H9 (cell line): Measurements from ENCODE around the gene BCKDHB. TPM values are rescaled to one million over a fixed set of nuclear protein-coding genes. Genes with fewer than 3 reads are reported as not detected.

ENCODE experiments used
- DNase-seq: peaks from one replicate; pipeline ENCODE4 v3.0.0-alpha.2; 2017
- H2AFZ ChIP-seq: one replicate; pipeline ENCODE4 v1.6.1; 2013; ENCODE audit warnings: mild to moderate bottlenecking, low read length, control low read depth, moderate library complexity
- H2AK5ac ChIP-seq: 2 replicates; pipeline ENCODE4 v1.6.1; 2013; ENCODE audit warnings: low read length, control low read depth, mixed read lengths; ENCODE audit not compliant: insufficient read length
- H2BK120ac ChIP-seq: one replicate; pipeline ENCODE4 v1.6.1; 2013; ENCODE audit warnings: low read depth, mild to moderate bottlenecking, low read length, control low read depth, inconsistent platforms; ENCODE audit not compliant: poor library complexity, severe bottlenecking
- H2BK12ac ChIP-seq: 2 replicates; pipeline ENCODE4 v1.6.1; 2013; ENCODE audit warnings: low read length, control low read depth, mixed read lengths, low read depth; ENCODE audit not compliant: insufficient read length
- H2BK15ac ChIP-seq: 2 replicates; pipeline ENCODE4 v1.6.1; 2013; ENCODE audit warnings: low read depth, low read length, control low read depth
- H2BK20ac ChIP-seq: one replicate; pipeline ENCODE4 v1.6.1; 2013; ENCODE audit warnings: low read depth, mild to moderate bottlenecking, low read length, control low read depth, inconsistent platforms; ENCODE audit not compliant: poor library complexity, severe bottlenecking
- H2BK5ac ChIP-seq: 2 replicates; pipeline ENCODE4 v1.6.1; 2013; ENCODE audit warnings: low read length, control low read depth, mixed read lengths; ENCODE audit not compliant: insufficient read length
- H3K14ac ChIP-seq: 2 replicates; pipeline ENCODE4 v1.6.1; 2013; ENCODE audit warnings: low read length, control low read depth; ENCODE audit not compliant: insufficient read depth
- H3K18ac ChIP-seq: 2 replicates; pipeline ENCODE4 v1.6.1; 2013; ENCODE audit warnings: low read depth, mild to moderate bottlenecking, mixed read lengths, low read length, control low read depth; ENCODE audit not compliant: insufficient read length
- H3K23ac ChIP-seq: 2 replicates; pipeline ENCODE4 v1.6.1; 2013; ENCODE audit warnings: low read length, control low read depth, mixed read lengths, low read depth; ENCODE audit not compliant: insufficient read length
- H3K23me2 ChIP-seq: 2 replicates; pipeline ENCODE4 v1.6.1; 2013; ENCODE audit warnings: low read depth, mild to moderate bottlenecking, mixed read lengths, low read length, control low read depth; ENCODE audit not compliant: insufficient read length, poor library complexity, severe bottlenecking
- H3K27ac ChIP-seq: 2 replicates; pipeline ENCODE4 v1.5.1; 2013; ENCODE audit warnings: low read length, control low read depth, mixed read lengths, low read depth; ENCODE audit not compliant: insufficient read length
- H3K27me3 ChIP-seq: 2 replicates; pipeline ENCODE4 v1.6.1; 2013; ENCODE audit warnings: low read length, control low read depth, inconsistent platforms; ENCODE audit not compliant: insufficient read depth
- H3K4ac ChIP-seq: 2 replicates; pipeline ENCODE4 v1.6.1; 2013; ENCODE audit warnings: low read depth, mild to moderate bottlenecking, control low read depth, inconsistent platforms, low read length, moderate library complexity
- H3K4me1 ChIP-seq: 2 replicates; pipeline ENCODE4 v1.6.1; 2013; ENCODE audit warnings: low read length, control low read depth, inconsistent platforms; ENCODE audit not compliant: insufficient read depth
- H3K4me2 ChIP-seq: 2 replicates; pipeline ENCODE4 v1.6.1; 2013; ENCODE audit warnings: low read length, control low read depth, mixed read lengths; ENCODE audit not compliant: insufficient read length, insufficient read depth
- H3K56ac ChIP-seq: 2 replicates; pipeline ENCODE4 v1.6.1; 2013; ENCODE audit warnings: low read depth, mild to moderate bottlenecking, mixed read lengths, low read length, control low read depth; ENCODE audit not compliant: insufficient read length
- H3K79me1 ChIP-seq: 2 replicates; pipeline ENCODE4 v1.6.1; 2013; ENCODE audit warnings: low read depth, mild to moderate bottlenecking, moderate library complexity, low read length, control low read depth, inconsistent platforms; ENCODE audit not compliant: insufficient read depth, poor library complexity, severe bottlenecking
- H3K79me2 ChIP-seq: 2 replicates; pipeline ENCODE4 v1.6.1; 2013; ENCODE audit warnings: low read length, control low read depth, inconsistent platforms; ENCODE audit not compliant: insufficient read depth
- H3K9ac ChIP-seq: 2 replicates; pipeline ENCODE4 v1.6.1; 2013; ENCODE audit warnings: low read length, control low read depth, mixed read lengths; ENCODE audit not compliant: insufficient read length; ENCODE audit errors: extremely low read depth
- H3K9me3 ChIP-seq: one replicate; pipeline ENCODE4 v1.6.1; 2013; ENCODE audit warnings: low read depth, low read length, inconsistent platforms; ENCODE audit not compliant: control insufficient read depth
- H3T11ph ChIP-seq: one replicate; pipeline ENCODE4 v1.6.1; 2013; ENCODE audit warnings: mild to moderate bottlenecking, low read length, control low read depth, inconsistent platforms
- H4K20me1 ChIP-seq: one replicate; pipeline ENCODE4 v1.6.1; 2013; ENCODE audit not compliant: control insufficient read depth, insufficient read length, insufficient read depth
- H4K5ac ChIP-seq: 2 replicates; pipeline ENCODE4 v1.6.1; 2013; ENCODE audit warnings: low read depth, mild to moderate bottlenecking, mixed read lengths, low read length, control low read depth; ENCODE audit not compliant: insufficient read length
- H4K8ac ChIP-seq: replicated peaks from 2 replicates; pipeline ENCODE4 v1.6.1; 2013; ENCODE audit warnings: low read length, control low read depth, mixed read lengths, low read depth; ENCODE audit not compliant: insufficient read length
- H4K91ac ChIP-seq: 2 replicates; pipeline ENCODE4 v1.6.1; 2013; ENCODE audit warnings: low read depth, mild to moderate bottlenecking, moderate library complexity, mixed read lengths, low read length, control low read depth; ENCODE audit not compliant: insufficient read length
- H3K27ac Mint-ChIP-seq, 3 experiments: 2 replicates in 2 of 3; 3 replicates in 1 of 3; pipeline ENCODE4 v1.8.0; 2020 to 2021; ENCODE audit warnings: mixed read lengths in 3 of 3, mild to moderate bottlenecking in 1 of 3, moderate library complexity in 1 of 3
- H3K27me3 Mint-ChIP-seq: 2 replicates; pipeline ENCODE4 v1.8.0; 2021; ENCODE audit warnings: low read depth, mild to moderate bottlenecking, moderate library complexity, mixed read lengths
- H3K36me3 Mint-ChIP-seq, 3 experiments: 2 replicates in 2 of 3; 3 replicates in 1 of 3; pipeline ENCODE4 v1.8.0; 2020 to 2021; ENCODE audit warnings: low read depth in 3 of 3, mixed read lengths in 3 of 3; ENCODE audit not compliant: insufficient read depth in 1 of 3
- H3K4me1 Mint-ChIP-seq, 2 experiments: 2 replicates each; pipeline ENCODE4 v1.8.0; 2020; ENCODE audit warnings: mixed read lengths in 2 of 2
- H3K4me3 Mint-ChIP-seq, 2 experiments: 2 replicates in 1 of 2; 3 replicates in 1 of 2; pipeline ENCODE4 v1.8.0; 2020 to 2021; ENCODE audit warnings: mild to moderate bottlenecking in 2 of 2, mixed read lengths in 2 of 2, moderate library complexity in 1 of 2
- H3K9me3 Mint-ChIP-seq, 2 experiments: 2 replicates in 1 of 2; 3 replicates in 1 of 2; pipeline ENCODE4 v1.8.0; 2020; ENCODE audit warnings: mild to moderate bottlenecking in 2 of 2, mixed read lengths in 2 of 2, moderate library complexity in 1 of 2
- CTCF ChIP-seq: fragments of 200-600 bp; sonication (generic); conservative IDR thresholded peaks from 3 replicates; pipeline ENCODE4 v1.8.0; 2021; ENCODE audit warnings: antibody characterized with exemption, mild to moderate bottlenecking
- WGBS: extraction: QIAGEN DNeasy Blood & Tissue Kit; methylation state at CpG from one replicate; pipeline ENCODE4 v1.1.7; 2013; ENCODE audit warnings: missing lambda C conversion rate, low lambda C conversion rate, mixed read lengths; ENCODE audit not compliant: insufficient read length; ENCODE audit errors: extremely low coverage; 5-methylcytosine and 5-hydroxymethylcytosine counted together
- total RNA-seq: library from RNA; stranded (reverse); gene quantifications from 2 replicates; pipeline ENCODE4 v1.2.1, GENCODE V29; 2021

The BCKDHB gene
- total RNA-seq, 1 experiment from 2014 or later: 26.6 TPM

- H2AK5ac ChIP-seq: no peak overlapping the region
- H4K91ac ChIP-seq: no peak overlapping the region
- H3K23ac ChIP-seq: no peak overlapping the region
- no peak overlapping the region for H3K27ac ChIP-seq
- Mint-ChIP-seq H3K27me3 (no peaks in the 10 kb centered on the region), H3K4me3 (no peak overlapping the region), H3K9me3 (no peaks in the 10 kb centered on the region), H3K4me1 (0 out of 4 replicates have a peak, but pooled peaks cover 0 to 2% of the 10 kb centered on the region in 2 experiments), H3K36me3 (no peaks in the 10 kb centered on the region), H3K27ac (no peak overlapping the region)
- H3K27me3 ChIP-seq: no peaks in the 10 kb centered on the region
- no peak overlapping the region for H2BK15ac ChIP-seq
- H2BK120ac ChIP-seq: no peak overlapping the region
- no peaks in the 10 kb centered on the region for H3K23me2 ChIP-seq
- no peak overlapping the region for H3K9ac ChIP-seq
- H3K18ac ChIP-seq: no peak overlapping the region
- no peaks in the 10 kb centered on the region for H3K9me3 ChIP-seq
- no peaks in the 10 kb centered on the region for H3K79me2 ChIP-seq
- no peak overlapping the region for H4K8ac ChIP-seq
- H4K5ac ChIP-seq: no peak overlapping the region
- TF ChIP-seq CTCF: no peak
- no peaks in the 10 kb centered on the region for H3K4me1 ChIP-seq
- H2BK20ac ChIP-seq: no peak overlapping the region
- no peak overlapping the region for H2BK5ac ChIP-seq
- H3K56ac ChIP-seq: no peak overlapping the region
- no peak overlapping the region for H3K4ac ChIP-seq
- DNase-seq: no peak
- H2AFZ ChIP-seq: no peak overlapping the region
- no peaks in the 10 kb centered on the region for H3K79me1 ChIP-seq
- H4K20me1 ChIP-seq: no peaks in the 10 kb centered on the region
- no peak overlapping the region for H2BK12ac ChIP-seq
- H3T11ph ChIP-seq: no peak overlapping the region
- WGBS: no CpG with 5 or more reads among the region's 1 CpG
- H3K14ac ChIP-seq: no peak overlapping the region
- no peak overlapping the region for H3K4me2 ChIP-seq
Observed at GRCh38 chr6:80380566-80380965, 274.1 kb downstream of the BCKDHB start.
